NCI-H1417 treated with DMSO at 0.1 percent for 48 hours (cell line): Measurements from ENCODE around the gene HMCN2.
A peak's percentile ranks its signal among the peaks of the same experiment; 100 is the strongest.
"Not testable (repeated sequence)": the region's sequence is repeated elsewhere in the genome, so short reads cannot be mapped to it uniquely, and the experiment has no call there.

Experiments used
- DNase-seq: peaks from one replicate; lab custom pipeline; 2025; lab: John Stamatoyannopoulos, UW

HMCN2 gene

DNA sequence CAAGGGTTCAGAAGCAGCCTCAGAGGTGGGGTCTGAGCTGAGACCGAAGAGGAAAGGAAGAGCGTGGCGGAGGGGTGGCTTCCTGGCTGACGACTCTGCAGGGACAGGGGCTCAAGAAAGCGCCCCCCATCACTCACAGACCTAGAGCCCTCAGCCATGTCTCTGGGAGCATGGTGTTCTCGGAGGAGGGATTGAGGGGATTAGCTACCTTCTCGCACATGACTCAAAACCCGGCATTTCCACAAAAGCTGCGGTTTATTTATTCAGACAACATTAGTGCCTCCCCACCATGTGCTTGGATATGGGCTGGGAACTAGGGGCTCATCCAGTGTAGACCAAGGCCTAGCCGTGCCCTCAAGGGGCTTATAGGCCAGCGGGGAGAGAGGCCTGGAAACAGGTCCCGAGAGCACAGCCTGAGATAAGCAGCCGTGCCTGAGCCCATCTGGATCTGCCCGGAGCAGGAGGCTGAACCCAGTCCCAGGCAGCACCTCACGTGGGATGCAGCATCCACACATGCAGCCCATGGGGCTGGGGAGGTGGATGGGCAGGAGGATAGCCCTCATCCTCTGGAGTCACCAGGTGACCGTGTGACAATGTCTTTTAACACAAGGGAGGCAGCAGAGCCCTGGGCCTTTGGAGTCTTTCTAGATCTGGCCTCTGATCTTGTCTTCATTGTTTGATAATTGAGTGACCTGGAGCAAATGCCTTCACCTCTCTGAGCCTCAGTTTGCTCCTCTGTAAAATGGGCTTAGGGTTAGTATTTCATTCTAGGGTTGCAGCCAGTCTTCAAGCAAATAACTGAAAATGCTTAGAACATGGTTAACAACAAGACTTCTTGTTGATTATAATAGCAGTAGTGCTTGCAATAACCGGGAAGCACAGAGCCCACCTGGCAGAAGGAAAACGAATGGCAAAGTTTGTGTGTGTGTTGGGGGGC, 878 bp upstream of the HMCN2 start:
- no peak for DNase-seq

DNA sequence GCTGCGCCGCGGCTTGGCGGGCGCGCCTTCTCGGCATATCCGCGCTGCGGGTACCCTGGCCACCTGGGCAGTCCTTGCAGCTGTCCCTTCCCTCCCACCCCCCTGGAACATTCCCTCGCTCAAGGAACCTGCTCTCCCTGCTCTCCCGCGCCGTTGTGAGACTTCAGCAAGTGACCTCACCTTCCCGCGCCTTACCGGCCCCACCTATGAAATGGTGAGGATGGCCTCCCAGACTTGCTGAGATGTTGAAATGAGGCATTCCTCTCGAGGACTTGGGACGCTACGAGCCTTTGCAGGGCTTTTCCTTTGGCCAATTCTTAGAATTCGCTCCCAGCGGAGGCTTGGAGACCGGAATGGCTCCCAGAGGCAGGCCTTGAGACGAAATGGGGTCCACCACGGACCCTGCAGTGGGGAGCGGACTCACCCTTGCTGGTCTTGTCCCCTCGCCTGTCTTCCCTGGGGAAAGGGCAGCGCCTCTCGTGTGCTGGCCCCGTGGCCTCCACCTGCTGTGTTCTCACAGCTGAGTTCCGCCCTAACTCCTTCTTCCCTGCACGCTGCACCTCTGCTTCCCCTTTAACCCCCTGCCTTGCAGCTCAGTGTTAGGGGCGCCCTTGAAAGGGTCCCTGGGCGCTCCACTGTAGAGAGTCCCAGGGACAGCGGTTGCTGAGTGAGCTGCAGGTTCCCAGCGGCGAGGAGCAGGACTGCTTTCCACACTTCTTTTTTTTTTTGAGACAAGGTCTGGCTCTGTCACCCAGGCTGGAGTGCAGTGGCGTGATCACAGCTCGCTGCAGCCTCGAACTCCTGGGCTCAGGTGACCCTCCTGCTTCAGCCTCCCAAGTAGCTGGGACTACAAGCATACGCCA, 907 bp downstream of the HMCN2 start:
- DNase-seq = no peak

DNA sequence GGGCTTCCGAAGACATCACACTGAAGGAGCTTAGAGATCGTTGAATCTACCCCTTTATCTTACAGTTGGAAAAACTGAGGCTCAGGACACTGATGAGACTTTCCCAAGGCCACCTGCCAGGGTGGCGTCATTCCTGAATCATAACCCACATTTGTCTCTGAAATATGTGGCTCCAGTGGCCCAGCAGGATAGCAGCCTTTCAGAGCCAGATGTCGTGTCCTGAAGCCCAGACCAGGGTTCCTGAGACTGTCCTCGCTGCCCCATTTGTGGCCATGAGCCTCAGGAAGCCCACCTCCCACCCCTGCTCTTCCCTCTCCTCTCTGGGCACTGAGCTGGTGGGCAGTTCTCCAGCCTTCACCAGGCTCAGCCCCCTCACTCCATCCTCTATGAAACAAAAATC, 2.4 kb downstream of the HMCN2 start:
- no peak for DNase-seq

DNA sequence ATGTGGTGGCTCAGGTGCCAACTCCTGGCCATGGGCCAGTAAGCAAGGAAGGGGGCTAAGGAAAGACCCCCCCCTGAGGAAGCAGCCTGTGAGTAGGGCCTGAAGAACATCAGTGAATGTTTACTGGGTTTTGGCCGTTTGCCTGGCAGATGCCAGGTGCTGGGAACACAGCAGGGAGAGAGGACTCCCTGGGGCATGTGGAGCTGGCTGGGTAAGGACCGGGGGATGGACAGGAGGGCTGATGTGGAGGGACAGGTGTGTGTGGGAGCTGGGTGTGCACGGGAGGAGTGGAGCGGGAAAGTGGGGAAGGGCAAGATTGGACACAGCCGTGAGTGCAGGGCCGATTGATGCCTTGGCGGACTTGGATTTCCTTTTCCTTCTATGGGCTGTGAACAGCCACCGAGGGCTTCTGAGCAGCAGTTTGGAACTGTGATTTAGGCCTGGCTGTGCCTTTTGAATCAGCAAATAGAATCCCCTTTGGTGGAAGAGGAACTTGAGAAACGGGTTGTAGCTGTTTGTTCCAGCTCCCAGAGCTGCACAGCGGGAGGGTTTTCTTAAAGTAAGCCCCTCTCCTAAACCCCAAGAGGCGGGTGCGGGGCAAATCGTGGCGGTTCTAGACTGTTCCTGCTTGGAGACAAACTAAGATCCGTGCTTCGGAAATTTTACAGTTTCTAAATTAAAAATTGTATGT, 3.1 kb downstream of the HMCN2 start:
- peak; percentile 60 for DNase-seq

GRCh38 chr9:130271473-130271872, 5.9 kb downstream of the HMCN2 start:
- no peak for DNase-seq

GRCh38 chr9:130275156-130275555, 9.6 kb downstream of the HMCN2 start:
- no peak for DNase-seq

GRCh38 chr9:130276121-130276520, 10.6 kb downstream of the HMCN2 start:
- no peak for DNase-seq

DNA sequence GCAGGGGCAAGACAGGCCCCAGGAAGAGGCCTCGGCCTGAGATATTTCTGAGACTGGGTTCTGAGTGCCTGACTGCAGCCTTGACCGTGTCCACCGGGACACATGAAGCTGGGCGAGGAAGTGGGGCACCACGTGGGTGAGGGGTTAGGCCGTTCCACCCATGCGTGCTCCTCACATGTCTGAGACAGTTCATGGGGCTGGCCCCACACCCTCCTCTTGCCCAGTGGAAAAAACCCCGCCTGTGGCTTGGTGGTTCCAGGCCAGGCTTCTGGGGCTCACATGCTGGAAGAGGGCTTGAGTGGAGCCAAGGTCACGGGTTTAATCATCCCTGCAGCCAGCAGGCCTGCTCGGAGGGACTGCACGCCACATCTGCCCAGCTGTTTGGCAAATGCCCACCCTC, 11.4 kb downstream of the HMCN2 start:
- no peak for DNase-seq

- DNase-seq = not testable (repeated sequence)
Observed at GRCh38 chr9:130277525-130277924, 12.0 kb downstream of the HMCN2 start.

GRCh38 chr9:130283539-130284248, 18.1 kb downstream of the HMCN2 start:
- no peak for DNase-seq

DNA sequence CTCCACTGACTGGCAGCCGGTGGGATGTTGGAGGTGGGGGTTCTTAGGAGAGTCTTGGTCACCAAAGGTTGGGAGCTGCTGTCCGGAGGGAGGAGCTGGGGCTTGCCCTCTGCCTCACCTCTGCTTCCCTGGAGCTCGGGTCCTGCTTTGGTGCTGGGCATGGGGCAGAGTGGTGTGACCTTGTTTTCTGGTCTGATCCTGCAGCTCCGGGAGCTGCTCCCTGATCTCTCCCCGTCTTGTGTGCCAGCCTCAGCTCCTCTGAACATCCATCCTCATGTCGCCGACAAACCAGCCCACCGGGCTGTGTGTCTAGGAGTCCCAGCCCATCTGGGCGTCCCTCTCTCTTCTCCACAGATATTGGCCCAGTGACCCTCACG, 18.7 kb downstream of the HMCN2 start:
- no peak for DNase-seq

- DNase-seq = no peak
Observed at GRCh38 chr9:130284690-130285089, 19.1 kb downstream of the HMCN2 start.

DNA sequence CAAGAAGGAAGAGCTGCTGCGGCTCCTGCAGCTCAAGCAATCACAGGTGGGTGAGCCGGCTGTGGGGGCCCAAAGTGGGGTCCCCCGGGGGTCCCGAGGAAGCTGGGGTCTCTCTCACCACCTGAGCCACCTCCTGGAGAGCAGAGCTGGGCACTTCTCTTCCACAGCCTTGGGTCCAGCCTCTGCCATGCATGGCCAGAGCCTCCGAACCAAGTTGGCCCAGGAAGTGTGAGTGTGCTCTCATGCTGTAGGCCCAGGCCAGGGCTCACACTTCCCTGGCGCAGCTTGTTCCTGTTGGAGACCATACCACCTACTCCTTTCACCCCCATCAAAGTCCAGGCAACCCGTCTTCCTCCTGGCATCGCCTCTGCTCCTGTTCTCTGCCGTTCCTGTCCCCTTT, 19.7 kb downstream of the HMCN2 start:
- no peak for DNase-seq

DNA sequence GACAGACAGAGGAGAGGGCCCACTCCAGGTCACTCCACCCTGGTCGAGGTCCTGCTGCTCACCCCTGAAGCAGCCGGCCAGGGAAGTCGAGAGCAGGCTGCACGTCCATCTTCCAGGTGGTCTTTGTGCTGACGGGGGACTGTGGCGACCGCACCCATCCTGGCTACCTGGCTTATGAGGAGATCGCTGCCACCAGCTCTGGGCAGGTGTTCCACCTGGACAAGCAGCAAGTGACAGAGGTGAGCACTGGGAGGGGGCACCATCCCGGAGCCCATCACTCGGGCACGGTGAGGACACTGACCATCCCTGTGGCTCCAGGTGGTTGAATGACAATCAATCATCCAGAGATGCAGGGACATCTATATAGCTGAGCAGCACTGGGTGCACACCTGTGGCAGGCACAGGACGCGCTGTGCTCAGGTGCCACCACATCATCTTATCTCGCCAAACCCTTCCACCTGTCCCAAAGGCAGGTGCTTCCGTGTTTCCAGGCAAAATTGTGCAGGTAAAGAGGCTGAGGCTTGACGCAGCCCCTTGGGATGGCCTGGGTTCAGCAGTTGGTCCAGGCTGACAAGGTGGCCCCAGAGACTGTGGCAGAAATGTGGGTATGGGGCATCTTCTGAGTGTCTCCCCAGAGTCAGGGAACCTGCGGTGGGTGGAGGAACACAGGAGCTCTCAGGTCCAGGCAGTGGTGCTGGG, 20.7 kb downstream of the HMCN2 start:
- DNase-seq = no peak

GRCh38 chr9:130286781-130287428, 21.3 kb downstream of the HMCN2 start:
- DNase-seq = no peak

DNA sequence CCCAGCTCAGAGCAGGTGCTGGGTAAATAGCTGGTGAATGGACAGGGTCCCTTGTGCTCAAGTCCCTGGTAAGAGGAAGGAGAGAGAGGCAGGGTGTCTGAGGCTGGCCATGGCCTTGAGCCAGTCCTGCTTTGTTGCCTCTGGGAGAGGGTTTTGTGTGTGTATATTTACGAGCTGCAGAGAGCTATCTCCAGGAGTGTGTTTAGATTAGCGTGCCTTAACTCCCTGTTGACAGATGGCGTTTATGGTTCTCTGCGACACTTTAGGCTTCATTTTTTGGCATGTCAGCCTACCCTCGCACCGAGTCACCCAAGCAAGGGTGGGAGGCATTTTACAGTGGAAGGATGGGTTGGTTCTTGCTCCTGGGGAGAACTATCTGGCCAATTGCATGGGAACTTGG, 22.2 kb downstream of the HMCN2 start:
- no peak for DNase-seq

GRCh38 chr9:130288393-130288792, 22.8 kb downstream of the HMCN2 start:
- no peak for DNase-seq

DNA sequence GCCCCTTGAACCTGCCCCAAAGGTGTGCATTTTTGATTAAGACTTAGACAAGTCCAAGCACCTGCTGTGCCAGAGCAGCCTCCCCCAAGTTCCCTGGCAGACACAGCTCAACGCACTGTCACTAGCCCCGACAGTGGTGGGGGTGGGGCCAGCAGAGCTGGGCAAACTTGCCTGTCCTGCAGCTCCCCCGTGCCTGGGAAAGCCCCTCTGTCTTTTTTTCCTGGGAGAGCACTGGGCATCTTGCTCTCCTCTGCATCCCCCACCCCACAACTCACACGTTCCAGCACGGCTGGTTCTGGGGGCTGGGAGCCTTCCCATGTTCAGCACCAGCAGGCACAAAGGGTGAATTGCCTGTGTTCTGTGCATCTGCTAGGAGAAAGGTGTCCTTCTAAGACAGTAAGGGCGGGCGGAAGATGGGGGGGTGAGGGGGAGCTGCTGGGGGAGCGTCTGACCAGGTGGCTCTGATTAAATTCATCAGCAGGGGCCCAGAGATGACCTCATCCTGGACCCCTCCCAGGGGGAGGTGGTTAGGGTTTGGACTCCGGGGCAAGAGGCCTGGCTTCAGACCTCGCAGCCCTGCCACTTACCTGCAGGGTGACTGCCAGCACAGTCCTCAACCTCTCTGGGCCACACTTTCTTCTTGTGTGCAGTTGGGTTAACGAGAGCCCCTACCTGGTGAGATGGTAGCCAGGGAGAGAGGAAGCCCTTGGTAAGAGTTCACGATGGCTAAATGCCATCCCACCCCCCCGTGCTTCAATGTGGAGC, 23.5 kb downstream of the HMCN2 start:
- no peak for DNase-seq

GRCh38 chr9:130289711-130290241, 24.2 kb downstream of the HMCN2 start:
- no peak for DNase-seq
